OCI-LY1 (cell line): ENCODE results near the gene CHI3L1.

Experiments
- EZH2 ChIP-seq: fragments of 200-600 bp; sonication (generic), shearing (Covaris generic); IDR thresholded peaks from 2 replicates; pipeline ENCODE4 v1.8.0; 2017; ENCODE audit warnings: borderline replicate concordance, mixed run types, mild to moderate bottlenecking, antibody characterized with exemption, low read length, moderate library complexity, mixed read lengths
- TF ChIP-seq, protein P1 (sequence below): fragments of 200-600 bp; sonication (generic), shearing (Covaris generic); IDR thresholded peaks from 2 replicates; pipeline ENCODE4 v1.5.1; 2017; ENCODE audit warnings: mild to moderate bottlenecking, antibody characterized with exemption, low read length, moderate library complexity, mixed read lengths

DNA sequence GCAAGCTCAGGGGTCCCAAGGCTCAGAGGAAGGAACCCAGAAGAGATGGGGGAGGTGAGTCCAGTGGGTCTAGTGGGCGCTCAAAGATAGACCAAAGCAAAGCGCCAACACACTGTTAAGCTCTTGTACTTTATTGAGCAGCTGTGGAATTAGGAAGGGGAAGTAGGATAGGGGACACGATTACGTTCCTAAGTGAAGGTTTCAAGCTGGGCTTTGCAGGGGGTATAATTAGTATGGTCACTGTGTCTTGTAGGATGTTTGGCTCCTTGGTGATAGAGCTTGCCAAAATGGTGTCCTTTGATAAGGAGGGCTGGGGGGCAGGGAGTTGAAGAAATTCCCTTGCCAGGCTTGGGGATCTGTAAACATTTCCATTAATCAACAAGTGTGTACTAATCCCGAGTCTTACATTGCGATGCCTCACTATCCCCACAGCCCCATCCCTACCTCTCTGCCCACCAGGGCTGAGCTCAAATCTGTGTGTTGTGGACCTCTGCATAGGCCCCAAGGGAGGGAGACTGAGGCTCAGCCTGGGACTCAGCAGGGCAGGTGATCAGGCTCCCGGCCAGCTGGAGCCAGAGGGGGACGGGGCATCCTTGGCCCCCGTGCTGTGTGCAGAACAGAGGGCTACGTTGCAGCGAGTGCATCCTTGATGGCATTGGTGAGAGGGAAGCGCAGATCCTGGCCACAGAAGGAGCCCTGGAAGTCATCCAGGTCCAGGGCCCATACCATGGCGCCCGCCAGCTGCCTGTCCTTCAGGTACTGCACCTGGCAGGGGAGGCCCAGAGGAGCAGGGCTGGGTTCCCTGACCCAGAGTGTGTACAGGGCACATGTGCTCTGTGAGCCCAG is 7.5 kb downstream of the CHI3L1 start:
- TF ChIP-seq, protein P1, sequence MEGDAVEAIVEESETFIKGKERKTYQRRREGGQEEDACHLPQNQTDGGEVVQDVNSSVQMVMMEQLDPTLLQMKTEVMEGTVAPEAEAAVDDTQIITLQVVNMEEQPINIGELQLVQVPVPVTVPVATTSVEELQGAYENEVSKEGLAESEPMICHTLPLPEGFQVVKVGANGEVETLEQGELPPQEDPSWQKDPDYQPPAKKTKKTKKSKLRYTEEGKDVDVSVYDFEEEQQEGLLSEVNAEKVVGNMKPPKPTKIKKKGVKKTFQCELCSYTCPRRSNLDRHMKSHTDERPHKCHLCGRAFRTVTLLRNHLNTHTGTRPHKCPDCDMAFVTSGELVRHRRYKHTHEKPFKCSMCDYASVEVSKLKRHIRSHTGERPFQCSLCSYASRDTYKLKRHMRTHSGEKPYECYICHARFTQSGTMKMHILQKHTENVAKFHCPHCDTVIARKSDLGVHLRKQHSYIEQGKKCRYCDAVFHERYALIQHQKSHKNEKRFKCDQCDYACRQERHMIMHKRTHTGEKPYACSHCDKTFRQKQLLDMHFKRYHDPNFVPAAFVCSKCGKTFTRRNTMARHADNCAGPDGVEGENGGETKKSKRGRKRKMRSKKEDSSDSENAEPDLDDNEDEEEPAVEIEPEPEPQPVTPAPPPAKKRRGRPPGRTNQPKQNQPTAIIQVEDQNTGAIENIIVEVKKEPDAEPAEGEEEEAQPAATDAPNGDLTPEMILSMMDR, result no peak
- no peak for TF ChIP-seq EZH2
